IMR-90 (cell line): ENCODE data around the gene PPFIA2.

Experiments
- CEBPB ChIP-seq: IDR thresholded peaks from 2 replicates; pipeline ENCODE4 v1.6.1; 2012; ENCODE audit warnings: low read depth, low read length, improper control_type of control experiment
- CTCF ChIP-seq: conservative IDR thresholded peaks from 2 replicates; pipeline ENCODE4 v1.5.1; 2012; ENCODE audit warnings: mild to moderate bottlenecking, low read depth, low read length, improper control_type of control experiment
- ELK1 ChIP-seq: fragments of 150-350 bp; IDR thresholded peaks from 2 replicates; pipeline ENCODE4 v1.6.1; 2016; ENCODE audit warnings: low read depth, mild to moderate bottlenecking, low read length, moderate library complexity, borderline replicate concordance
- MXI1 ChIP-seq: IDR thresholded peaks from 2 replicates; pipeline ENCODE4 v1.6.1; 2012; ENCODE audit warnings: low read depth, mild to moderate bottlenecking, low read length, moderate library complexity, borderline replicate concordance
- POLR2A ChIP-seq: IDR thresholded peaks from 2 replicates; pipeline ENCODE4 v1.6.1; 2012; ENCODE audit warnings: mild to moderate bottlenecking, low read depth, low read length
- RAD21 ChIP-seq: IDR thresholded peaks from 2 replicates; pipeline ENCODE4 v1.6.1; 2012; ENCODE audit warnings: low read length, improper control_type of control experiment
- RCOR1 ChIP-seq: IDR thresholded peaks from 2 replicates; pipeline ENCODE4 v1.6.1; 2012; ENCODE audit warnings: mild to moderate bottlenecking, low read length, improper control_type of control experiment; ENCODE audit not compliant: insufficient replicate concordance
- RFX5 ChIP-seq: IDR thresholded peaks from 2 replicates; pipeline ENCODE4 v1.8.0; 2012; ENCODE audit warnings: low read depth, mild to moderate bottlenecking, low read length, moderate library complexity

- TF ChIP-seq POLR2A: no peak
- TF ChIP-seq CTCF: no peak
- no peak for TF ChIP-seq ELK1
- TF ChIP-seq RFX5: no peak
- no peak for TF ChIP-seq CEBPB
- TF ChIP-seq RAD21: no peak
- TF ChIP-seq MXI1: no peak
- no peak for TF ChIP-seq RCOR1
These were observed 90.7 kb downstream of the PPFIA2 start for GRCh38 chr12:81668475-81668874.
